Calu3 (cell line): ENCODE results near the gene VSX1. TPM values are rescaled to one million over a fixed set of nuclear protein-coding genes. Genes with fewer than 3 reads are reported as not detected.

Experiments used
- BruUV-seq: library from RNA; stranded (reverse); fragments of 400-500 nt; replicated peaks from 2 replicates; lab custom pipeline; 2021; lab: Mats Ljungman, UMichigan
- CTCF ChIA-PET: fragments of 300-600 bp; sonication (Branson Sonifier 250); formaldehyde crosslinking; loops from one replicate; lab custom pipeline; 2022; ENCODE audit warnings: antibody characterized with exemption; lab: Charles Lee
- DNase-seq: peaks from one replicate; pipeline ENCODE4 v3.0.0; 2022
- H3K27ac Mint-ChIP-seq: one replicate; pipeline ENCODE4 v1.8.0; 2022; ENCODE audit warnings: mixed read lengths; ENCODE audit not compliant: unreplicated experiment
- H3K27me3 Mint-ChIP-seq: one replicate; pipeline ENCODE4 v1.8.0; 2022; ENCODE audit warnings: mixed read lengths; ENCODE audit not compliant: unreplicated experiment
- H3K36me3 Mint-ChIP-seq: one replicate; pipeline ENCODE4 v1.8.0; 2022; ENCODE audit warnings: mild to moderate bottlenecking, moderate library complexity, mixed read lengths; ENCODE audit not compliant: insufficient read depth, unreplicated experiment
- H3K4me1 Mint-ChIP-seq: one replicate; pipeline ENCODE4 v1.8.0; 2022; ENCODE audit warnings: mild to moderate bottlenecking, low read depth, mixed read lengths; ENCODE audit not compliant: unreplicated experiment
- H3K4me3 Mint-ChIP-seq: one replicate; pipeline ENCODE4 v1.8.0; 2022; ENCODE audit warnings: mild to moderate bottlenecking, low read depth, moderate library complexity, mixed read lengths; ENCODE audit not compliant: unreplicated experiment
- H3K9me3 Mint-ChIP-seq: one replicate; pipeline ENCODE4 v1.8.0; 2022; ENCODE audit warnings: low read depth, mixed read lengths; ENCODE audit not compliant: unreplicated experiment
- CTCF ChIP-seq: fragments of 200-600 bp; IDR thresholded peaks from one replicate; pipeline ENCODE4 v1.8.0; 2022; ENCODE audit warnings: antibody characterized with exemption; ENCODE audit not compliant: unreplicated experiment
- intact Hi-C: fragments of 100-400 bp; cut with micrococcal nuclease; formaldehyde crosslinking; loops from one replicate; pipeline ENCODE4 v1.10.0; 2022; ENCODE audit not compliant: unreplicated experiment
- total RNA-seq: library from RNA; stranded (reverse); gene quantifications from 2 replicates; pipeline ENCODE4 v1.2.3, GENCODE V29; 2022

VSX1 gene
- total RNA-seq, 1 experiment from 2014 or later: not detected

- BruUV-seq: no TSS peak
- Mint-ChIP-seq H3K4me3 (no peak overlapping the region), H3K9me3 (no peaks in the 10 kb centered on the region), H3K27ac (no peak overlapping the region), H3K27me3 (peaks cover 9% of the 10 kb centered on the region), H3K4me1 (no peaks in the 10 kb centered on the region), H3K36me3 (no peaks in the 10 kb centered on the region)
- no peak for DNase-seq
- no peak for TF ChIP-seq CTCF
- CTCF ChIA-PET: no interaction called here
- intact Hi-C loops: no loop called here
Measured at GRCh38 chr20:25087186-25087929, 5.4 kb upstream of the VSX1 start.

- intact Hi-C loops: no loop called here
- BruUV-seq: no TSS peak
- no peak for DNase-seq
- no peak overlapping the region for H3K27ac Mint-ChIP-seq
- peaks cover 9% of the 10 kb centered on the region for H3K27me3 Mint-ChIP-seq
- no peaks in the 10 kb centered on the region for H3K36me3 Mint-ChIP-seq
- H3K9me3 Mint-ChIP-seq: no peaks in the 10 kb centered on the region
- H3K4me3 Mint-ChIP-seq: no peak overlapping the region
- TF ChIP-seq CTCF: no peak
- CTCF ChIA-PET: interaction anchor here (0.8 kb wide), 1 partner anchor 93 kb away, joined by 3 read pairs; no protein-coding TSS in a partner anchor
- no peaks in the 10 kb centered on the region for H3K4me1 Mint-ChIP-seq
Measured at GRCh38 chr20:25085756-25086495, 4.0 kb upstream of the VSX1 start.

- intact Hi-C loops: no loop called here
- no peaks in the 10 kb centered on the region for H3K9me3 Mint-ChIP-seq
- peaks cover 9% of the 10 kb centered on the region for H3K27me3 Mint-ChIP-seq
- no TSS peak for BruUV-seq
- no peak overlapping the region for H3K27ac Mint-ChIP-seq
- no peak for TF ChIP-seq CTCF
- H3K4me1 Mint-ChIP-seq: no peaks in the 10 kb centered on the region
- CTCF ChIA-PET: no interaction called here
- DNase-seq: no peak
- H3K4me3 Mint-ChIP-seq: peak overlapping the region; percentile 64
- no peaks in the 10 kb centered on the region for H3K36me3 Mint-ChIP-seq
Measured at GRCh38 chr20:25084626-25085187, 2.8 kb upstream of the VSX1 start.

GRCh38 chr20:25083773-25084625 is 2.1 kb upstream of the VSX1 start:
- Mint-ChIP-seq H3K36me3 (no peaks in the 10 kb centered on the region), H3K9me3 (no peaks in the 10 kb centered on the region), H3K4me1 (no peaks in the 10 kb centered on the region), H3K27ac (no peak overlapping the region), H3K4me3 (peak overlapping the region; percentile 64), H3K27me3 (peaks cover 9% of the 10 kb centered on the region)
- peak; percentile 60 for DNase-seq
- no peak for TF ChIP-seq CTCF
- intact Hi-C loops: no loop called here
- CTCF ChIA-PET: no interaction called here
- BruUV-seq: no TSS peak
